Embryonic facial prominence (tissue), 1 donor: ENCODE results near the gene ZNF829.

ENCODE experiments used
- DNase-seq: peaks from one replicate; pipeline ENCODE4 v3.0.0-alpha.2; 2016; ENCODE audit errors: extremely low spot score

The ZNF829 gene

DNA sequence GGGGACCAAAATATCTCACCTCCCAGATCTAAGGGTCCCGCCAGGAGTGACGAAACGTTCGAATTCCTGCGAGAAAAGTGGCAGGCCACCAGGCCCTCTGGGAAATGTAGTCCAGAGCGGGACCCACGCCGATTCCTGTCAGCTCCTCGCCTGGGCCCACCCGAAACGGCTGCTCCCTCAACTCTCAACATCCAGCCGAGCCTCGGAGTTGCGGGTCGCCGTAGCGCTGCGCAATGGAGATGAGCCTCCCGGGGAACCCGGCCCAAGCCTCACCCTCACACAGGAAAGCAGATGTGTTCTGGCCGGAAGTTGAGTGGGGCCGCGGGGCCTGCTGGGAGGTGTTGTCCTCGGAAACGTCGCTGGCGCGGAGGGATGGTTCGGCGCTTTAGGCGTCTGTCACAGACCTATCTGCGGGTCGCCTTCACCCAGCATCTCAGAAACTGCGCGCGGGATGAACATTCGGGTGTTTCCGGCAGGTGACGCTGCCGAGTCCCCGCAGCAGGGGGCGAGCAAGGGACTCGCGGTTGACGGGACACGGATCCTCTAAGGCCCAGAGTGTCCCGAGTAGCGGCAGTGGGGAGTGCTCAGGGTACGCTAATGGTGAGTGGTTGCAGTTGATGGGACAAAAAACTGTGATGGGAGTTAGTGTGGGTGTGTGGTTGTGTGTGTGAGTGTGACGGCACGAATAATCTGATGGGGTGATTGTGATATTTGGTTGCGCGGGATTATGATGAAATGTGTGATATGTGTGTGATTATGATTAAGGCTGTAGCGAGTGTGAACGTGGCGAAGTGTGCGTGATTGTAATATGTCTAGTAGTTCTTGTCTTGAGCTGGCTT lies at the start of gene ZNF829, which contains the start of gene ZNF568:
ZNF829 (minus strand) TSS at position 300 of the 839 bp plus-strand sequence. CDS start 1,124 bp downstream, outside the sequence.
ZNF568 (plus strand) TSS at position 341 of the 839 bp plus-strand sequence. CDS start 6,439 bp downstream, outside the sequence.
- peak; percentile 75 for DNase-seq

DNA sequence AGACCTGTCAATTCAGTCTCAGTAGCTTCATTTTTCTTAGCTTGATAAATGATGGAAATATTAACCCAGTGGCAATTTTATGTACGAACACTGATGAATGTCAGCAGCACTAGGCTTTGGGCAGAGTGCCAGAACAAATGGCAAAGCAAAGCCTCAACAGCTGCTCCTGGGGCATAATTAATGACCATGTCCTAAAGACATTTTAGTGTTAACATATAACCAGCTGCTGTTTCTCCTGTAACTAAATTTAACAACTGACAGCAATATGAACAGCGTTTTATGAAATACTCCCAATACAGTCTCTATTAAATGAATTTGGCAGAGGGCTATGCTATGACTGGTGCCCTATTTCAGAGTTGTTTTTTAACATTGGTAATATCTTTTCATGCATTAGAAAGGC lies 47.2 kb upstream of the ZNF829 start:
- DNase-seq, result no peak

DNA sequence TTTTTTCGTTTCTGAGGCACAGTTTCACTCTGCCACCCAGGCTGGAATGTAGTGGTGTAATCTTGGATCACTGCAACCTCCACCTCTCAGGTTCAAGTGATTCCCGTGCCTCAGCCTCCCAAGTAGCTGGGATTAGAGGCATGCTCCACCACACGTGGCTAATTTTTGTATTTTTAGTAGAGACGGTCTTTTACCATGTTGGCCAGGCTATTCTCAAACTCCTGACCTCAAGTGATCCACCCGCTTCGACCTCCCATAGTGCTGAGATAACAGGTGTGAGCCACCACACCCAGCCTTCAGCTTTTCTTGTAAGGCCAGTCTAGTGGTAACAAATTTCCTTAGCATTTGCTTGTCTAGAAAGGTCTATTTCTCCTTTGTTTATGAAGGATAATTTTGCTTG lies 46.3 kb upstream of the ZNF829 start:
- DNase-seq, result no peak

DNA sequence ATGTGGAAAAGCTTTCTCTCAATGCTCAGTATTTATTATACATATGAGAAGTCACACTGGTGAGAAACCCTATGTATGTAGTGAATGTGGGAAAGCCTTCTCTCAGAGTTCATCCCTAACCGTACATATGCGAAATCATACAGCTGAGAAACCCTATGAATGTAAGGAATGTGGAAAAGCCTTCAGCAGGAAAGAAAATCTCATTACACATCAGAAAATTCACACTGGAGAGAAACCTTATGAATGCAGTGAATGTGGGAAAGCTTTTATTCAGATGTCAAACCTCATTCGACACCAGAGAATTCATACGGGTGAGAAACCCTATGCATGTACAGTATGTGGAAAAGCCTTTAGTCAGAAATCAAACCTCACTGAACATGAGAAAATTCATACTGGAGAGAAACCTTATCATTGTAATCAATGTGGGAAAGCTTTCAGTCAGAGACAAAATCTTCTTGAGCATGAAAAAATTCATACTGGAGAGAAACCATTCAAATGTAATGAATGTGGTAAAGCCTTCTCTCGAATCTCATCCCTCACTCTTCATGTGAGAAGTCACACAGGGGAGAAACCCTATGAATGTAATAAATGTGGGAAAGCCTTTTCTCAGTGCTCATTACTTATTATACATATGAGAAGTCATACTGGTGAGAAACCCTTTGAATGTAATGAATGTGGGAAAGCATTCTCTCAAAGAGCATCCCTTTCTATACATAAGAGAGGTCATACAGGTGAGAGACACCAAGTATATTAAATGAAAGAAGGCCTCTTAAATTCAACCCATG lies 34.4 kb upstream of the ZNF829 start:
- DNase-seq, result no peak

DNA sequence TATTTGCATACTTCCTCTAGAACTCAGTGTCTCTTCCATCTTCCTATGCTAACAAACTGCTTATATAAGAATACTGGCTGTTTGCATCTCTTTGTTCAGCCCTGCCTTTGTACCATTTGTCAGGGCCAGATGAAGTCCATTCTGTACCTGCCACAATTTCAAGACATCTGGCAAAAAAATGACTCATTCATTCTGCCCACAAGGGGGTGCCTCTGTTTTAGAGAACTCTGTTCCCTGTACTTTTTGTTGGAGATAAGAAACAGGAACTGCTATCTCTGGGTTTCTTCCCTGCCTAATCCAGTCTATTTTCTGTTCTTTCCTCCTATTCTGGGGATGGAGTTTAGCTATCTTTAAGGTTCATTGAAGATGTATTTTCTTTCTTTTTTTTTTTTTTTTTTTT lies 23.1 kb upstream of the ZNF829 start:
- no peak for DNase-seq

DNA sequence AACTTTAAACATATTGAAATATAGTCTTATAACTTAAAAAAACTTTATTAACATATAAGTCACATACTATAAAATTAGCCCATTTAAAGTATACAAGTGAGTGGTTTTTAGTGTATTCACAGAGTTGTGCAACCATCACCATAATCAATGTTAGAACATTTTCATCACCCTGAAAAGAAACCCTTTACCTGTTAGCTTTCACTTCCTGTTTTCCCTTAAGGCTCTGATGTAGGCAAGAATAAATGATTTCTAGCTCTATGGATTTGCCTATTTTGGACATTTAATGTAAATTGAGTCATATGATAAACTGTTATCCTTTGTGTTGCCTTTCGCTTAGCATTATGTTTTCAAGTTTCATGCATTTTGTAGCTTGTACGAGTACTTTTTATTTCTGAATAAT lies 15.6 kb upstream of the ZNF829 start:
- DNase-seq, result no peak

DNA sequence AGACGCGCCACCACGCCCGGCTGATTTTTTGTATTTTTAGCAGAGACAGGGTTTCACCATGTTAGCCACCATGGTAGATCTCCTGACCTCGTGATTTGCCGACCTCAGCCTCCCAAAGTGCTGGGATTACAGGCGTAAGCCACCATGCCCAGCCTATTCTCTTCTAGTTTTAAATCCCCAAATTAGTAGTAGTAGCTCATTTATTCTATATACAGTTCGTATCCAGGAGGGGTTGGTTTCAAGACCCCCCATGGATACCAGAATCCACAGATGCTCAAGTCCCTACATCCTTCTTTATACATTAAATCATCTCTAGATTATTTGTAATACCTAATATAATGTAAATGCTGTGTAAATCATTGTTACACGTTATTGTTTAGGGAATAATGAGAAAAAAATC lies 2.0 kb upstream of the ZNF829 start:
- no peak for DNase-seq

DNA sequence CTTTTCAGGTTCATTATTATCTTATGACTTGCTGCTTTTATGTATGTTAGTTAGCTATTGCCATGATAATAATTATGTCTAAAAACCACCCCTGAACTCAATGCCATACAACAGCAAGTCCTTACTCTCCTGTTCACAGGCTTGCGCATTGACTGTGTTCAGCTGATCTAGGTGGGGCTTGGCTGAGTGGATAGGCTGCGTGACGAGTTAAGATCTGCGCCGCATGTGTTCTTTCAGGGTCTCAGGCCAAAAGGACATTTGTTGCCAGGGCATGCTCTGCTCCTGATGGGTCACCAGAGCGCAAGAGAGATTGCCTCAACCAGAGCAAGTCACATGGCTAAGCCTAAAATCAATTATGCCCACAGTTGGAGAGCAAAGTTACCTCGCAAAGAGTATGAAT lies 900 bp upstream of the ZNF829 start:
- no peak for DNase-seq

DNA sequence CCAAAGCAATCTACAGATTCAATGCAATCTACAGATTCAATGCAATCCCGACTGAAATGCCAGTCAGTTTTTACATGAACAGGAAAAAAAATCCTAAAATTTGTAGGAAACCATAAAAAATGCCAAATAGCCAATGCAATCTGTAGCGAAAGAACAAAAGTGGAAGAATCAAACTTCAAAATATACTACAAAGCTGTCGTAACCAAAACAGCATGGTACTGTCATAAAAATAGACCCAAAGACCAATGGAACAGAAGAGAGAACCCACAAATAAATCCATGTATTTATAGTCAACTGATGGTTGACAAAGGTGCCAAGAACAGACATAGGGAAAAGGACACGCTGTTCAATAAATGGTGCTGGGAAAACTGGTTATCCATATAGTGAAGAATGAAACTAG lies 17.7 kb downstream of the ZNF829 start:
- no peak for DNase-seq

DNA sequence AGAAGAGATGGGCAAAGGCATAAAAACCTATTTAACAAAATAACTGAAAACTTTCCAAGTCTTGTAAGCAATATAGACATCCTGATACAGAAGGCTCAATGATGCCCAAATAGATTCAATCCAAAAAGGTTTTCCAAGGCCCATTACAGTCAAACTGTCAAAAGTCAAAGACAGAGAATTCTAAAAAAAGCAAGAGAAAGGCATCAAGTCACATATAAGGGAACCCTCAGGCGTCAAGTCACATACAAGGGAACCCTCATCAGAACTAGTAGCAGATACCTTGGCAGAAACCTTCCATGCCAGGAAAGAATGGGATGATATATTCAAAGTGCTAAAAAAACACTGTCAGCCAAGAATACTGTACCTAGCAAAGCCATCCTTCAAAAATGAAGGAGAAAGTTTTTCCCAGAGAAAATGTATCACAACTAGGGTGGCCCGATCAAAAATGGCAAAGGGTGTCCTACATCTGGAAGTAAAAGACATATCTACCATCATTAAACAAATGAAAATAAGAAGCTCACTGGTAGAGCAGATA lies 21.2 kb downstream of the ZNF829 start:
- DNase-seq, result no peak

DNA sequence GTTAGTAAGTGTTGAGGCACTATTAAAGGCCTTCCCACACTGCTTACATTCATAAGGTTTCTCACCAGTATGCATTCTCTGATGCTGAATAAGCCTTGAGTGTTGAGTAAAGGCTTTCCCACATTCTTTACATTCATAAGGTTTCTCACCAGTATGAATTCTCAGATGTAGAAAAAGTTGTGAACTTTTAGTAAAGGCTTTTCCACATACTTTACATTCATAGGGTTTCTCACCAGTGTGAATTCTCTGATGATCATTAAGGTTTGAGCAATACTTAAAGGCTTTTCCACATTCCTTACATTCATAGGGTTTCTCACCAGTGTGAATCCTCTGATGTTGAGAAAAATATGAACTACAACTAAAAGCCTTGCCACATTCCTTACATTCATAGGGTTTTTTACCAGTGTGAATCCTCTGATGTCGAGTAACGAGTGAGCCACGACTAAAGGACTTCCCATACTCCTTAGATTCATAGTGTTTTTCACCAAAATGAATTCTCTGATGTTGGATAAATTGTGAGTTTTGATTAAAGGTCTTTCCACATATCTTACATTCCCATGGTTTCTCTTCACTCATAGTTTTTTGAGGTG lies 24.2 kb downstream of the ZNF829 start:
- DNase-seq, result no peak

DNA sequence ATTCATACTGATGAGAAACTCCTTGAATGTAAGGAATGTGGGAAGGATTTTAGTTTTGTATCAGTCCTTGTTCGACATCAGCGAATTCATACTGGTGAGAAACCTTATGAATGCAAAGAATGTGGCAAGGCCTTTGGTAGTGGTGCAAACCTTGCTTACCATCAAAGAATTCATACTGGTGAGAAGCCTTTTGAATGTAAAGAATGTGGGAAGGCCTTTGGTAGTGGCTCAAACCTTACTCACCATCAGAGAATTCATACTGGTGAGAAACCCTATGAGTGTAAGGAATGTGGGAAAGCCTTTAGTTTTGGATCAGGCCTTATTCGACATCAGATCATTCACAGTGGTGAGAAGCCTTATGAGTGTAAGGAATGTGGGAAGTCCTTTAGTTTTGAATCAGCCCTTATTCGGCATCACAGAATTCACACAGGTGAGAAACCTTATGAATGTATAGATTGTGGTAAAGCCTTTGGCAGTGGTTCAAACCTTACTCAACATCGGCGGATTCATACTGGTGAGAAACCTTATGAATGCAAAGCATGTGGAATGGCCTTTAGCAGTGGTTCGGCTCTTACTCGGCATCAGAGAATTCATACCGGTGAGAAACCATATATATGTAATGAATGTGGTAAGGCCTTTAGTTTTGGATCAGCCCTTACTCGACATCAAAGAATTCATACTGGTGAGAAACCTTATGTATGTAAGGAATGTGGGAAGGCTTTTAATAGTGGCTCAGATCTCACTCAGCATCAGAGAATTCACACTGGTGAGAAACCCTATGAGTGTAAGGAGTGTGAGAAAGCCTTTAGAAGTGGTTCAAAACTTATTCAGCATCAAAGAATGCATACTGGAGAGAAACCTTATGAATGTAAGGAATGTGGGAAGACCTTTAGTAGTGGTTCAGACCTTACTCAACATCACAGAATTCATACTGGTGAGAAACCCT lies 38.8 kb downstream of the ZNF829 start:
- no peak for DNase-seq

DNA sequence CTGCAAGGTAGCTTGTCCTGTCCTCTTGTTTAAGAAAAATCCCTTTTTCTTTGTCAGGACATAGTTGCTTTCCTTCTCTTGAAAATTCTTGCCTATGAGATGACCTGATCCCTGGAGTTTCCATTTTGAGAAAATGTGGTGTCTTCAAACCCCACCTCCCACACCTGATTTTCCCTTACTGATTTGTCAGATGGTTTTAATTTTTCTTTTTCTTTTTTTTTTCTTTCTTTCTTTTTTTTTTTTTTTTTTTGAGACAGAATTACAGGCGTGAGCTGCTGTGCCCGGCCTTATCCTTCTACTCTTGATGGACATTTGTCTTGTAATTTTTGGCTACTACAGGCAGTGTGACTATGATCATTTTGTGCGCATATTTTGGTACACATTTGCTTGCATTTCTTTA lies 64.2 kb downstream of the ZNF829 start:
- no peak for DNase-seq

DNA sequence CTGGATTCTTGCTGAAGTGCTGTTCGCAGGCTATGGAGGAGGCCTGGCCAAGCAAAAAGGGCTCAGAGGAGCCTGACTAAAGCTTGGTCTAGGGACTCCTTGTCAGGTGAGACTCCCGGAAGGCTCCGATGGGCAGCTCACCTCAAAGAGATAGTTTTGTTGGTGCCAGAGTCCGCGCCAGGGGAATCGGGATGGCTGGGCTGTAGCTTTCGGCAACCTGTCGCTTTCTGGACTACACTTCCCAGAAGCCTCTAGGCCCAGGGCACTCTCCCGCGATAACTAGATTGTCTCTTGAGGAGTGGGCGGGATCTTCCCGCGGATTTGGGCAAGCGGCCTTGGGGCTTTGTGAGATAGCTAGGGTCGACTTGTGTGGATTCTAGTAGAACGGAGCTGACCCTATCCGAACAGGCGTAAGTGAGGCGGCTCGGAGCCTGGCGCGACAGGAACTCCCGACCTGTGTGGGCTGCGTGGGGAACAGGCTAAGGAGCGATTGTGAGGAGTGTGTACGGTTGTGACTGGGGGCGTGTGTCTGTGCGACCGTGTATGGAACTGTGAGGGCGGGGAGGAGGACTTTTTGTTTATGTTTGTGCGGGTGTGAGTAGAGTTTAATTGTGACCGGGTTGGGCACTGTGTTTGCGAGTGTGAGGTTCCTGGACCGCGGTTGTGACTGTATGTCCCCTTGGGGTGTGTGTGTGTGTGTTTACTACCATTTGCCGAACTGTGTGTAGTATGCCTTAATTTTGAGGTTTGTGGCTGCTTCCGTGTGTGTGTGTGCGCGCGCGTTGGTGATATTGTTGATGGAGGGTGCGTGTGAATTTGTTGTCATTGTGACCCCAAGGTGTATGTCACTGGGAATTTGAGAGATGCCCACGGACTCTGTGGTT lies 65.3 kb downstream of the ZNF829 start, which contains the start of gene ZNF345:
ZNF345 (plus strand) TSS at position 318 of the 884 bp plus-strand sequence. CDS start 25,955 bp downstream, outside the sequence.
- DNase-seq, result peak; percentile 93

DNA sequence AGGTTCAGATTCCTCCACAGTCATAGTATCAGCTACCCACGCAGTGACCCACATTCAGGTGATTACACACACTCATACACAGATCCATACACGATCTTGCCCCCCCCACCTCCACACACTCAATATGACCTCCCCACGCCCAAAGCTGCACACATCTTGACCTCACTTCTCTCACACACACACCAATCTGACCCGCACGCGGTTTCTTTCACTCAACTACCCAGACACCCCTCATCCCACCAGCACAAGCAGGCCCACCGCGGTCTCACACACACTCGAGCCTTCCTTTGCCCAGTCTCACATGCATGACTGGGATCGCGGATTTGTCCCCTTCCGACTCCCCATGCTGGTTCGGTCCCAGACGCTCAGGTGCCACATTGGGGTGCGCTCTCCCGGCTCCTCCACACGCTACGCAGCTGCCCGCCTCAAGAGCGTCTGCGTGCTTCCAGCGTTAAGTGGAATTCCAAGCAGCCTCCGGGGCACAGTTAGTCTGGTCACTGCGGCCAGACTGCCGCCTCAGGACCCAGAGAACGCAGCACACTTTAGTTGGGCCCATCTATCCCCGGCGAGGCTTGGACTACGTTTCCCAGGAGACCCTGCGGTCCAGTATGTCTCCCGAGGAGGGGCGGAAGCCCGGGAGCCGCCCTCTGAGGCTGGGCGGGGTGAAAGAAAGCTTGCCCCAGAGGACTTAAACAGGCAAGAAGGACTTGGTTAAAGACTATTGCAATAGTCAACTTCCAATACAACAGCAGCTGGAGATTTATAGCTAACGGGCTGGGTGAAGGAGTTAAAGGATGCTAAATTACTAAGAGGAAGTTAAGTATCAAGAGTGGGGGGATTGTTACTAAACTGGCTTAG lies 66.2 kb downstream of the ZNF829 start:
- DNase-seq, result peak; percentile 76

DNA sequence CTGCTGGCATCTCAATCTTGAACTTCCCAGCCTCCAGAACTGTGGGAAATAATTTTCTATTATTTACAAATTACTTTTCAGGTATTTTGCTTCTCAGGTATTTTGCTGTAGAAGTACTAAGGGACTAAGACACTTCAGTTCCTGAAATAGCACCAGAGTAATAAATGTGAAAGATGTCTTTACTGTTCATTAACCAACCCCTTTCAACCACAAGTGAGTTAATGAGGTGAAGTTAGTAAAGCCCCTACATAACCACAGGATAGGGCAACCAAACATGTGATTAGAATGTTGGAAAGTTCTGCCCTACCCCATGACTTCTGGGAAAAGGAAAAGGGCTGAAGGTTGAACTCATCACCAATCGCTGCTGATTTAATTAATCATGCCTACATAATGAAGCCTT lies 68.1 kb downstream of the ZNF829 start:
- DNase-seq, result no peak

DNA sequence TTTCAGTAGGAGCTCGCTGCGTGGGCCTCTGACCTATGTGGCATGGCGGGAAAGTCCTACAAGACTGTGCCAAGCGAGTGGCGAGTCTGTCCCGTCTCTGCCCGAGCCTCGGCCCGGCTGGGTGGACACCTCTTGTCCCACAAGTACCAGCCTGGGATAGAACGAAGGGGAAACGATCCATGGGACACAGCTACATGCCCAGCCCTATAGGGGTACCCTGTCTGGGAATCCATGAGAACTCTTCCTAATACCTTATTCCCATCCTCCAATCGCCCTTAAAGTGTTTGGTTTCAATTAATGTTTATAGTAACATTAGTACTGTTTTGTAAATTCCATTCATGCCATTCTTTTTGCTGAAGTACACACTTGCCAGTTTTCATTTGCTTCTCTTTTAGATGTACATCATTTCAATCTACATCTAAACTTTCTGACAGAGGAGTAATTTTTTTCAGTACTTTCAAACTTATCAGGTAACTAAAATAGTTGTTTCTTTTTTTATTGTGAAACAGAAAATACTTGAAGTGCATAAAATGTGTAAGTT lies 77.2 kb downstream of the ZNF829 start:
- no peak for DNase-seq
